IgD-negative memory B cell (primary cell): Measurements from ENCODE around the gene CCT8L2. TPM values are rescaled to one million over a fixed set of nuclear protein-coding genes. Genes with fewer than 3 reads are reported as not detected.
"Not testable (repeated sequence)": the region's sequence is repeated elsewhere in the genome, so short reads cannot be mapped to it uniquely, and the experiment has no call there.

Source experiments
- H3K27ac Mint-ChIP-seq, 3 donors: one replicate each; pipeline ENCODE4 v1.8.0; 2020 to 2022; ENCODE audit warnings: mild to moderate bottlenecking in 3 of 3, mixed read lengths in 3 of 3, moderate library complexity in 1 of 3
- H3K27me3 Mint-ChIP-seq: one replicate; pipeline ENCODE4 v1.8.0; 2021; ENCODE audit warnings: mixed read lengths
- H3K36me3 Mint-ChIP-seq: one replicate; pipeline ENCODE4 v1.8.0; 2020; ENCODE audit warnings: mild to moderate bottlenecking, mixed read lengths
- H3K4me1 Mint-ChIP-seq, 3 donors: one replicate each; pipeline ENCODE4 v1.8.0; 2020 to 2022; ENCODE audit warnings: mixed read lengths in 3 of 3, mild to moderate bottlenecking in 1 of 3
- H3K4me3 Mint-ChIP-seq, 4 donors: one replicate each; pipeline ENCODE4 v1.8.0; 2020 to 2022; ENCODE audit warnings: mild to moderate bottlenecking in 4 of 4, mixed read lengths in 4 of 4, moderate library complexity in 3 of 4
- H3K9me3 Mint-ChIP-seq, 3 donors: one replicate each; pipeline ENCODE4 v1.8.0; 2020 to 2021; ENCODE audit warnings: mixed read lengths in 3 of 3, mild to moderate bottlenecking in 1 of 3
- polyA plus RNA-seq: library from polyadenylated mRNA; unstranded; fragments of 300-500 nt; fragmentation: Illumina TruSeq; gene quantifications from one replicate; pipeline ENCODE4 v1.2.3, GENCODE V29; 2021

Gene CCT8L2
- polyA plus RNA-seq, 1 donor from 2014 or later: not detected

DNA sequence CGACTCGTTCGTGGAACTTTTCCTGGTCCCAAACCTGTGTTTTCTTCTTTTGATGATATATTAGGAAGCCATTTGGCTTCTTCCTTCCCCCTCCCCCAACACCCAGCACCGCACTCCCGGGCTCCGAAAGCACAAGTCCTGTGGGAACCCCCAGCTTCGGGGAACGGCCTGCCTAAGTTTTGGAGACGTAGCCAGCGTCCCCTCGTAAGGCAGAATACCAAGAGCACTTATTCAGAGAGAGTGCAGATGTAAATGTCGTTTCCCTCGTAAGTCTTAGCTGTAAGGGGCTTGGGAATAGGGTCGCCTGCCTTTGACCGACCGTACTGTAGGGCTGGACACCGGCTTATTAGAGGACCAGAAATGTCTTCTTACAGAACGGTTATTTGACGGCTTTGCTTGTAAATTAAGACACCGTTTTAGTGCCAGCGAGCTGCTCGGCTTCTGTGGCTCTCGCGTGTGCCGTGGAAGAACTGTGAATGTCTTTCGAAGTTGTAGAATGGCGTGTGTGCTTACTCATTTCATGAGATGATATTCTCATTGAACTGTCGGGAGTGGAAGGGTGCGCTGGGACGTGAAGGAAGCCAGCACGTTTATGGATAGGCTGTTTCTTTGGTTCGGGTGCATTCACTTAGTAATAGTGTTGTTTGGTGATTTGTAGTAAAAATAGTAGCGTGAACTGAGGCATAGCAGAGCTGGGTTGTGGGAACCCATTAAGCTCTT lies 10.3 kb upstream of the CCT8L2 start:
- not testable (repeated sequence) for H3K4me1 Mint-ChIP-seq, H3K27ac Mint-ChIP-seq, H3K36me3 Mint-ChIP-seq, H3K9me3 Mint-ChIP-seq
- H3K4me3 Mint-ChIP-seq: peak overlapping the region in 1 of 4 donors; percentile 57
- H3K27me3 Mint-ChIP-seq: peaks cover 28% of the 10 kb centered on the region

DNA sequence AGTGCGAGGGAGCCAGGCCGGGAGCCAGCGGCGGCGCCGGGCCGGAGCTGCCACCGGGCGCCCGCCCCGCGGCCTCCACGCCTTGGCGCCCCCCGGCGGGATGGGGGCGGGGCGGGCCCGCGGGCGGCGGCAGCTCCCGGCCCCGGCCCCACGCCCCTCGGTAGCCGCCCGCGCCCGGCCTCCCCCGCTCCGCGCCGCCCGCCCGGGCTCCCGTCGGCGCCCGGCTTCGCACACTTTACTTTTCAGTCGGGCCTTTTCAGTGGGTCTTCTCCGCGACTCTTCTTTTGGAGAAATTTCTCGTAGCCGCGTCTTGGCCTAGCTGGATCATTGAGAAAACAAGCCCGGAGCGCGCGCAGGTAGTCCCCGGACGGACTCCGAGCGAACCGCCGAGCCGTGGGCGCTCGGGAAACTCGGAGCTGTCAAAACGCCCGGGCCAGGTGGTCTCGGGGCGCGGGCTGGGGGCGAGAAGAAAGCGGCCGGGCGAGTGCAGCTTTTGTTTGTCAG lies 9.7 kb upstream of the CCT8L2 start:
- not testable (repeated sequence) for H3K4me1 Mint-ChIP-seq, H3K36me3 Mint-ChIP-seq, H3K4me3 Mint-ChIP-seq, H3K9me3 Mint-ChIP-seq, H3K27ac Mint-ChIP-seq
- peaks cover 28% of the 10 kb centered on the region for H3K27me3 Mint-ChIP-seq

DNA sequence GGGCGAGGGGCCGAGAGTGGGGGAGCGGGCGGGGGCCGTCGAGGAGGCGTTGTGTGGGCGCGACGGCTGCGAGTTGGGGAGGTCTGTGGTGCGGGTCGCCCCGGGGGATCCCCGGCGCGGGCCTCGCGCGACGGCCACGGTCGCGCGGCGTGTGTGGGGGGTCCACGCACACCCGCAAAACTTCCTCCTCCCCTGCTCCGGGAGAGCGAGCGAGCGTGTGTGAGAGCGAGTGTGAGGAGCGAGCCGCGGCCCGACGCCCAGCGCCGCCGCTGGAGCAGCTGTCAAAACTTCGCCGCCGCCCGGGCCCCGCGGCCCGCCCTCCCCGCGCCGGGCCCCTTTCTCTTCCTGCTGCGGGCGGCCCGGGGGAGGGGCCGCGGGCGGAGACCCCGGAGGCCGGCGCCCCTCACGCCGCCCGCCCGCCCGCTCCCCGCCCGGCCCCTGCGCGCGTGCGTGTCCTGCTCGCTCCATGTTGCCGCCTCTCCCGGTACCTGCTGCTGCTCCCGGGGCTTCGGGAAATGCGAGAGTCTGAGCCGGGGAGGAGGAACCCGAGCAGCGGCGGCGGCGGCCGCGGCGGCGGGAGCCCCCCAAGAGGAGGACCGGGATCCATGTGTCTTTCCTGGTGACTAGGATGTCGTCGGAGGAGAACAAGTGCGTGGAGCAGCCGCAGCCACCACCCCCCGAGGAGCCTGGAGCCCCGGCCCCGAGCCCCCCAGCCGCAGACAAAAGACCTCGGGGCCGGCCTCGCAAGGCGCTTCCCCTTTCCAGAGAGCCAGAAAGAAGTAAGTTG lies 9.0 kb upstream of the CCT8L2 start:
- Mint-ChIP-seq H3K36me3 (no peaks in the 10 kb centered on the region), H3K9me3 (peaks cover 0 to 8% (median 5%) of the 10 kb centered on the region in 3 donors), H3K27ac (no peak overlapping the region), H3K4me3 (peak overlapping the region in 1 of 4 donors; percentile 27), H3K4me1 (peaks cover 0 to 3% (median 2%) of the 10 kb centered on the region in 3 donors), H3K27me3 (peaks cover 28% of the 10 kb centered on the region)

DNA sequence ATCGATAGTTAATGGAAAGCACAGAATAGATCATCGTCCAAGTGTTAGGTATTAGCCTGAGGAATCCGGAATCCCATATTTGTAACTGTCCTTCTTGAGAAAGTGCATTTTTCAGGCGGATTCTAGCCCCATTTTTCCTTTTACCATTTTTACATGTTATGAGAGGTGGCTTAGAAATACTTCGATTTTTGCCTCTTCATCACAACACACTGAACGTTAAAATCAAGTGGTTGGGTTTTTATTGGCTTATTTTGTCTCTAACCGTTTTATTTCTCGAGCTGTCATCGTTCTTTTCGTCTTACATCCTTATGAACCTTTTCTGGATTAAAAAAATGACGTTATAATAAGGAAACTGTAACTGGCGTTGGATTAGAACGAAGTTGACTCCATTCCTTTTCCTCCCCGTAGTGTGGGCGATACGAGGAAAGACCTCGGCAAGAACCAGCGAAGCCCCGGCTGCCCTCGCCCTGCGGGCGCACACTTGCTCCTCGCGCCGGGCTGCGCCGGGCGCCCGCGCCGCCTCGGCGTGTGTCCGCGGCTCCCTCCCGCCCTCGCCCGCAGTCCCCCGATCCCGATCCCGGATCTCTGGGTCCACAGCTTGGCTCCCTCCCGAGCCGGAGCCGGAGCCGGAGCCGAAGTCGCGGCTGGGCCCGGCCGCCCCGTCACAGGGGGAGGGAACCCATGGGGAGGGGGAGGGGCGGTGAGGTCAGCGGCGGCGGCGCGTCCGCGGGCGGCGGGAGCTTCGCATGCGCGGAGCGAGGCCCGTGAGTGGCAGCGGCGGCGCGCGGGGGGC lies 8.2 kb upstream of the CCT8L2 start:
- not testable (repeated sequence) for H3K36me3 Mint-ChIP-seq, H3K9me3 Mint-ChIP-seq, H3K4me1 Mint-ChIP-seq, H3K27ac Mint-ChIP-seq
- peaks cover 28% of the 10 kb centered on the region for H3K27me3 Mint-ChIP-seq
- H3K4me3 Mint-ChIP-seq: peak overlapping the region in 2 of 4 donors; percentile 32 to 68

DNA sequence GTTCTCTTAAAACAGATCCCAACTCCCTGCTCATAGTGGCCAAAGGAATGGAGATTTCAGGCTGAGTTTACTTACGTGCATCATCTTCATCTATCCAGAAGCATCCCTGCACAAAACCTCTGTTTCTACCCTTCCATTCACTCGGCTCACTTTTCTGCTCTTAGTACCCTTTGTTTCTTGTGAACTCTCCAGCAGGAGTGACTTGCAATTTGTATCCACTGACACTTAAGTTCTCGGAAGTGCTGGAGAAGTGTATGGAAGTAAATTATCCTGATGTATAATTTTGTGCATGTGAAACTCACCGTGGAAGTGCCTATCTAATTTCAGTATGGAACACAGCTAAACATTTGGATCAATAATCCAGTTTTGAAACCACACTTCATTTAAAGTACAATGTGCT lies 7.0 kb upstream of the CCT8L2 start:
- H3K4me3 Mint-ChIP-seq, H3K36me3 Mint-ChIP-seq, H3K27ac Mint-ChIP-seq, H3K9me3 Mint-ChIP-seq, H3K4me1 Mint-ChIP-seq: not testable (repeated sequence)
- peaks cover 28% of the 10 kb centered on the region for H3K27me3 Mint-ChIP-seq

DNA sequence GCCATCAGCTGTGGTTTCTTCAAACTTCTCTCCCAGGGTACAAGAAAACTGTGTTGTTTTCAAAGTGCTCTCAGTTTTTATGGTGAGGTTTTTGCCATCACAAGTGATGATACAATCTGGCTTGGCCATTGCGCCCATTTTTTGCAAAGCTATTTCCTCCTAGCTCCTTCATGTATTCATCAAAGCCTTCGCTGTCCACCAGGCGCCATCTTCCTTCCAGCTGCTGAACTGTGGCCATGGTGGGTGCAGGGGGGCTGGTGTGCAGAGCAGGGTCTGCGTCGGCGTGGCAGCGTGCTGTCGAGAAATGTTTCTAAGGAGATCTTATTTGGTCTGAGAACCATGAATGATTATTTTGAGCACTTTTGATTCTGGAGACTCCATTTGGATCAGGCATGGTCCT lies 2.6 kb upstream of the CCT8L2 start:
- Mint-ChIP-seq H3K27ac (peak overlapping the region in 1 of 3 donors; percentile 81), H3K27me3 (peaks cover 11% of the 10 kb centered on the region)
- not testable (repeated sequence) for H3K36me3 Mint-ChIP-seq, H3K9me3 Mint-ChIP-seq, H3K4me1 Mint-ChIP-seq, H3K4me3 Mint-ChIP-seq

DNA sequence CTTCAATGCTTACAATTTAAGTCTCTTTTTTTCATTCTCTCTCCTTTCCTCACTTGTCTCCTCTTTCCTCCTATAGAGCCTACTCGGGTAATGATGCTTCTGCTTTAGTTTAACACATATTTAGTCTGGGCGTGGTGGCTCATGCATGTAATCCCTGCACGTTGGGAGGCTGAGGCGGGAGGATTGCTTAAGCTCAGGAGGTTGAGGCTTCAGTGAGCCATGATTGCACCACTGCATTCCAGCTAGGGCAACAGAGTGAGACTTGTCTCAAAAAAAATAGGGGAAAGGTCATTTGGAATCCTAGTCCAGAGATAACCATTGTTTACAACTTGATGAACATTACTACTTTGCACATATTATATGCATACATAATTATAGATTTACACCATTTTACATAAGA lies 1.4 kb upstream of the CCT8L2 start:
- H3K27me3 Mint-ChIP-seq: peaks cover 5% of the 10 kb centered on the region
- H3K4me1 Mint-ChIP-seq: peaks cover 0 to 1% (median 0%) of the 10 kb centered on the region in 3 donors
- no peak overlapping the region for H3K27ac Mint-ChIP-seq
- H3K9me3 Mint-ChIP-seq: peaks cover 2 to 9% (median 3%) of the 10 kb centered on the region in 3 donors
- H3K4me3 Mint-ChIP-seq: no peak overlapping the region
- H3K36me3 Mint-ChIP-seq: no peaks in the 10 kb centered on the region

DNA sequence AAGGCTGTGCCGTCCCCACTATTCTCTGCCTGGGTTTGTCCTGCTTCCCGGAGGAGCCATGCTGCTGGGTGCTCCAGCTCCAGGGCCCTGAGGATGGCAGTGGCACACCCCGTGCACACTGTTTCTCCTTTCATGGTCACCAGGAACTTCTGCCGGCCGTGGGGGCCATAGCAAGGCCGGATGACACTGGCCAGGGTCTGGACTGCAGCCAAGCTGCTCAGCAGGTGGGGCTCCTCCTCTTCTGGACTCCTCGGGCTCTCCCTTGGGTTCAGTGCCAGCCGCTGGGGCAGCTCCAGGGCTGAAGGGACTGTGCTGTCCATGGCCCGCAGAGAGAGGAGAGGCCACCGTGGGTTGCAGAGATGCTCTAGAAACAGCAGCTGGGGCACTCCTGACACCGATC lies 379 bp downstream of the CCT8L2 start:
- H3K36me3 Mint-ChIP-seq, H3K27ac Mint-ChIP-seq, H3K27me3 Mint-ChIP-seq, H3K4me1 Mint-ChIP-seq, H3K9me3 Mint-ChIP-seq, H3K4me3 Mint-ChIP-seq: not testable (repeated sequence)

DNA sequence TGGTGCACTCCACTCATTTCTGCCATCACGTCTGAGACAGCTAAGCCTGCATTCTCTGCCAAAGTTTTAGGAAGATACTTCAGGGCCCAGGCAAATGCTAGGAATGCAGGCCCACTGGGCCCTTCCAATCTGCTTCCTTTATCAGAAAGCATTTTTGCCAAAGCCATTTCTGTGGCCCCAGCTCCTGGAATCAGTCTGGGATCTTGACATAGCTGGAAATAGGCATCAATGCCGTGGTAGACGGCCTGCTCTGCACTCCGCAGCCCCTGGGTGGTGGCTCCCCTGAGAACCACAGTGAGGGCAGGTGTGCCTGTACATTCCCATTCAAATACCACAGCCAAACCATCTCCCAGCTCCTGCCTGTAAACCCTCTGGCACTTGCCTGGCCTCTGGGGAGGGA lies 1.5 kb downstream of the CCT8L2 start:
- H3K9me3 Mint-ChIP-seq, H3K27me3 Mint-ChIP-seq, H3K4me1 Mint-ChIP-seq, H3K27ac Mint-ChIP-seq, H3K36me3 Mint-ChIP-seq, H3K4me3 Mint-ChIP-seq: not testable (repeated sequence)

DNA sequence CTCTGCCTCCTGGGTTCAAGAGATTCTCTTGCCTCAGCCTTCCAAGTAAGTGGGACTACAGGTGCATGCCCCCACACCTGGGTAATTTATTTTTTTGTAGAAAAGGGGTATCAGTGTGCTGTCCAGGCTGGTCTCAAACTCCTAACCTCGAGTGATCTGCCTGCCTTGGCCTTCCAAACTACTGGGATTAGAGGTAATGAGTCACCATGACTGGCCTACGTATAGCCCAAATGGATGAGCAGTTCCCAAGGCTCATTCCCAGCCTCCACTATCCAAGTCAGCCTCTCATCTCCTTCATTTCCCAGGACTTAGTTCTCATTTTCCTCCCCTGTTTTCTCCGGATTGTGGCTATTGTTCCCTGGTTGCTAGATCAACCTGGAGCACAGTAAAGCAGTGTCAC lies 5.6 kb downstream of the CCT8L2 start:
- Mint-ChIP-seq H3K27ac (no peak overlapping the region), H3K36me3 (no peaks in the 10 kb centered on the region), H3K27me3 (no peaks in the 10 kb centered on the region), H3K4me3 (no peak overlapping the region), H3K9me3 (peaks cover 1 to 4% (median 3%) of the 10 kb centered on the region in 3 donors), H3K4me1 (no peaks in the 10 kb centered on the region)

DNA sequence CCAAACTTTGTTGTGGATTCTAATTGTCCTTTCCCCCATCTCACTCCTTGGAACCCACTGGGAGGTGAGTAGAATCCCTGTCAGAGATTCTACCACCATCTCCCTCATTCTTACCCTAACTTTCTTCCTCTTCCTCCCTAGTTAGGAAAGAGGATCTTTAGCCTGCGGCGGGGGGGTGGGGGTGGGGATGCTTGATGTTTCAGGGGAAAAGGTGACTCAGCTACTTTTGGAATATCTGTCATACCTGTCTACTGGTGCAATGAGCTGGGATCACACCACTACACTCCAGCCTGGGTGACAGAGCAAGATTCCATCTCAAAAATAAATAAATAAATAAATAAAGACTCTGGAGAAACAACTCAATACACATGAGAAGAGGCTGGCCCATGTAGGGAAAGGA lies 6.4 kb downstream of the CCT8L2 start:
- no peaks in the 10 kb centered on the region for H3K4me1 Mint-ChIP-seq
- H3K27ac Mint-ChIP-seq: no peak overlapping the region
- no peaks in the 10 kb centered on the region for H3K36me3 Mint-ChIP-seq
- H3K9me3 Mint-ChIP-seq: peaks cover 1 to 4% (median 3%) of the 10 kb centered on the region in 3 donors
- H3K4me3 Mint-ChIP-seq: no peak overlapping the region
- H3K27me3 Mint-ChIP-seq: no peaks in the 10 kb centered on the region

DNA sequence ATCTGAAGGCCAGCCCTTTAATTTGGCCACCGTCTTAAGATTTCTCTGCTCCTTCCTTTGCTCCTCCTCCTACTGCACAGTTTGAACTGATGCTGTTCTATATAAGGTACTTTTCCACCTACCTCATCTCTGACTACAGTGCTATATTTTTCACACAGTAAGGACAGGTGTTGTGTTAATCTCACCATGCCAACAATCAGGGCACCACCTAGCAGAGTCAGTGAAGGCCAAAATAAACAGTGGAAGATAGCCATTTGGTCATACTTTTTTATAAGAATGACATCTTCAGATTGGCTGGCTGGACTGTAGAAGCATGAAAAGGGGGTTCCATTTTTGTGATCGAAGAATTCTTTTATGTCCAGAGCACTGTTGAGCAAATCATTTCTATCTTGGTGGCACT lies 11.7 kb downstream of the CCT8L2 start:
- H3K4me1 Mint-ChIP-seq: not testable (repeated sequence)

DNA sequence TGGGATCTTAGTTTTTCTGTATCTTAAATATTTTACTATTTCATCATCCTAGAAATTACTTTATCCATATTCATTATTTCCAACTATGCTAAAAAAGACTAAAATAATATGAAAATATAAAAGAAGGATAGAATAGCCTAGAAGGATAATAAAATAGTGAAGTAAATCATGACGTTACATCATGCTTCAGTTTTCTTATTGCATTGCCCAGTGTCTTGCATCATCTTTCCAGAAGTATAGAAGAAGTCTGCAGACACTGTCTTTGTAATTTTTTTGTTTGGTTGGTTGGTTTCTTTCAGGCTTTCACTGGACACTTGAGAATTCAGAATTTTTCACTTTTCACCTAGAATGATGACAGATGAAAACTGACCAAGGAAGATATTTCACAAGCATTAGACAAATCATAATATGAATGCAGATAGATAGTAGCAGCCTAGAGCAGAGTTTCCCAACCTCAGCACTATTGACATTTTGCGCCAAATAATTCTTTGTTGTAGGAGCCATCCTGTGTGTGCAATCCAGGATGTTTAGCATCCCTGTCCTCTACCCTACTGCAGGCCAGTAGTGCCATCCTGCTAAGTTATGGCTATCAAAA lies 23.3 kb downstream of the CCT8L2 start:
- not testable (repeated sequence) for H3K4me1 Mint-ChIP-seq

More for the DNA sequence above, 11.7 kb downstream of the CCT8L2 start:
- not testable (repeated sequence) for H3K27me3 Mint-ChIP-seq, H3K36me3 Mint-ChIP-seq, H3K27ac Mint-ChIP-seq, H3K4me3 Mint-ChIP-seq, H3K9me3 Mint-ChIP-seq

DNA sequence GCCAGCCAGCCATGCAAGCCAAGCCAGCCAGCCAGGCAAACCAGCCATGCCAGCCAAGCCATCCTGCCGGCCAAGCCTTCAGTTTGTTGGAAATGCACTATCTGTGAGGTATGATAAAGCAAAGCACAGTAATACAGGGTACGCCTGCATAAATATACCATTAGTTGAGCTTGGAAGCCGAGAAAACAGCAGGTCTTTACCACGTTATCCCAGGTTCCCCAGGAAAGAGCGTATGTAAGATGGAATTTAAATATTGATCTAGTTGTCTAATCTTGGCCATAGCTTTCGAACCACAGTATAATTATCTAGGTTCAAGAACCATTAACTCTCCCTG lies 24.2 kb downstream of the CCT8L2 start:
- Mint-ChIP-seq H3K4me1 (no peaks in the 10 kb centered on the region), H3K36me3 (no peaks in the 10 kb centered on the region), H3K27me3 (no peaks in the 10 kb centered on the region), H3K27ac (no peak overlapping the region), H3K4me3 (no peak overlapping the region), H3K9me3 (no peaks in the 10 kb centered on the region)

More for the DNA sequence above, 23.3 kb downstream of the CCT8L2 start:
- not testable (repeated sequence) for H3K27me3 Mint-ChIP-seq, H3K36me3 Mint-ChIP-seq, H3K27ac Mint-ChIP-seq, H3K4me3 Mint-ChIP-seq, H3K9me3 Mint-ChIP-seq
